Fibroblast of lung (primary cell): Measurements from ENCODE around the gene LYG2.

ENCODE experiments used
- EZH2 ChIP-seq: IDR thresholded peaks from 2 replicates; pipeline ENCODE4 v1.5.1; 2012; ENCODE audit warnings: low read length, control low read depth, mild to moderate bottlenecking; ENCODE audit errors: missing control alignments
- TF ChIP-seq, protein P1 (sequence below), 2 donors: IDR thresholded peaks in 1 of 2; conservative IDR thresholded peaks in 1 of 2; 1 replicate in 1 of 2; 2 replicates in 1 of 2; pipeline ENCODE4 v1.5.1; 2011 to 2012; ENCODE audit warnings: low read length in 2 of 2, control low read depth in 1 of 2, inconsistent platforms in 1 of 2, low read depth in 1 of 2, mild to moderate bottlenecking in 1 of 2

DNA sequence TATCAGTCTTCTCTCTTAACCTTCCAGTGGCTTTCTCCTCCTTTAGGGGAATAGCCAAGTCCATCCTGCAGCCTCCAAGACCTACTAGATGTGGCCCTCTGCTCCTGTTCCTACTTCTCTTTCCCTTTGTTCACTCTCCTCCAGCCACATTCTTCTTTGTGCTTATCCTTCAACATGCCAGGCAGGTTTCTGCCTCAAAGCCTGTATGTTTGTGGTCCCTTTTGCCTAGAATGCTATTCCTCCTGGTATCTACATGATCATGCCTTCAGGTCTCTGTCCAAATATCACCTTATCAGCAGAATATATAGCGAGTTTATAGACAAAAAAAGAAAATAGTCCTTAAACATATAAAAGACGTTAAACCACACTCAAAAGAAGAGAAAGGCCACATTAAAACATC is 5.5 kb downstream of the LYG2 start:
- TF ChIP-seq, protein P1, sequence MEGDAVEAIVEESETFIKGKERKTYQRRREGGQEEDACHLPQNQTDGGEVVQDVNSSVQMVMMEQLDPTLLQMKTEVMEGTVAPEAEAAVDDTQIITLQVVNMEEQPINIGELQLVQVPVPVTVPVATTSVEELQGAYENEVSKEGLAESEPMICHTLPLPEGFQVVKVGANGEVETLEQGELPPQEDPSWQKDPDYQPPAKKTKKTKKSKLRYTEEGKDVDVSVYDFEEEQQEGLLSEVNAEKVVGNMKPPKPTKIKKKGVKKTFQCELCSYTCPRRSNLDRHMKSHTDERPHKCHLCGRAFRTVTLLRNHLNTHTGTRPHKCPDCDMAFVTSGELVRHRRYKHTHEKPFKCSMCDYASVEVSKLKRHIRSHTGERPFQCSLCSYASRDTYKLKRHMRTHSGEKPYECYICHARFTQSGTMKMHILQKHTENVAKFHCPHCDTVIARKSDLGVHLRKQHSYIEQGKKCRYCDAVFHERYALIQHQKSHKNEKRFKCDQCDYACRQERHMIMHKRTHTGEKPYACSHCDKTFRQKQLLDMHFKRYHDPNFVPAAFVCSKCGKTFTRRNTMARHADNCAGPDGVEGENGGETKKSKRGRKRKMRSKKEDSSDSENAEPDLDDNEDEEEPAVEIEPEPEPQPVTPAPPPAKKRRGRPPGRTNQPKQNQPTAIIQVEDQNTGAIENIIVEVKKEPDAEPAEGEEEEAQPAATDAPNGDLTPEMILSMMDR (conservative IDR thresholded peaks at IDR 0.05 in 1 of 2, IDR thresholded peaks at IDR 0.05 in 1 of 2; ENCODE audit: low read depth in 1 of 2, low read length in 2 of 2) = no peak
- no peak for TF ChIP-seq EZH2
